ENCODE data around the gene ADAMTS8. TPM values are rescaled to one million over a fixed set of nuclear protein-coding genes. Genes with fewer than 3 reads are reported as not detected.

The ADAMTS8 gene
- total and polyA plus RNA-seq, 10 of the 15 experiments (the other 5 are each of a cell fraction or from before 2014, with no cell fraction given), result not detected

- CTCF ChIA-PET, result interaction anchor here (1.0 to 1.6 kb wide), 2 partner anchors 106 to 212 kb away, joined by 3 to 6 read pairs; no protein-coding TSS in a partner anchor
- in situ Hi-C loops (cut with MboI) (loop anchor here (10.0 kb wide), 1 partner anchor 210 kb away; no protein-coding TSS in a partner anchor), intact Hi-C loops (cut with micrococcal nuclease; ENCODE audit: unreplicated experiment) (no loop called here)
- Histone ChIP-seq H3K36me3 (ENCODE audit: control insufficient read depth in 2 of 2, insufficient read depth in 2 of 2, low read length in 1 of 2) (no peaks in the 10 kb centered on the region), H3K9me3 (replicated peaks; ENCODE audit: control insufficient read depth, insufficient read depth, low read length) (no peaks in the 10 kb centered on the region), H3K4me2 (ENCODE audit: control insufficient read depth, insufficient read depth) (no peak overlapping the region), H3K27ac (ENCODE audit: control insufficient read depth, insufficient read depth) (no peak overlapping the region), H2AFZ (ENCODE audit: control insufficient read depth, low read depth, low read length) (no peak overlapping the region), H3K4me3 (no peak overlapping the region), H3K79me2 (ENCODE audit: control insufficient read depth, insufficient read depth, low read length) (no peaks in the 10 kb centered on the region), H3K9ac (ENCODE audit: control insufficient read depth, insufficient read depth, low read length) (no peak overlapping the region), H3K4me1 (ENCODE audit: control insufficient read depth, insufficient read depth, low read length) (no peaks in the 10 kb centered on the region), H4K20me1 (ENCODE audit: control insufficient read depth, insufficient read depth) (no peaks in the 10 kb centered on the region; the same call in 1 of the 2 replicates), H3K27me3 (replicated peaks in 1 of 2; ENCODE audit: control insufficient read depth in 2 of 2, insufficient read depth in 2 of 2, low read length in 1 of 2) (peaks cover 12 to 15% of the 10 kb centered on the region in 2 experiments)
- ATAC-seq (no peak), DNase-seq (ENCODE audit: low read depth, low spot score) (no peak), FAIRE-seq (no peak)
- POLR2A ChIA-PET, result no interaction called here
- TF ChIP-seq PAX5 (IDR thresholded peaks at IDR 0.05; ENCODE audit: borderline replicate concordance, low read depth, low read length) (no peak), SMARCA5 (IDR thresholded peaks at IDR 0.05) (no peak), SUPT20H (IDR thresholded peaks at IDR 0.05; ENCODE audit: borderline replicate concordance, control insufficient read depth, low read depth, low read length) (no peak), CBX3 (IDR thresholded peaks at IDR 0.05; ENCODE audit: borderline replicate concordance, low read depth) (no peak), ZNF384 (IDR thresholded peaks at IDR 0.05; ENCODE audit: borderline replicate concordance, low read depth, low read length) (no peak), TCF7 (IDR thresholded peaks at IDR 0.05; ENCODE audit: borderline replicate concordance) (no peak)
- 56% methylated on average over 14 of the region's 14 CpGs for WGBS (ENCODE audit: insufficient coverage, insufficient replicate concordance, low lambda C conversion rate, missing lambda C conversion rate)
- no TSS peak for BruUV-seq (replicated peaks)
- RAD21 ChIA-PET (ENCODE audit: unreplicated experiment), result no interaction called here
- SMC1A ChIA-PET (ENCODE audit: uncharacterized antibody, unreplicated experiment), result interaction anchor here (1.1 to 2.7 kb wide), 2 partner anchors 8 to 212 kb away, joined by 3 to 10 read pairs; no protein-coding TSS in a partner anchor
These were observed 3.7 kb downstream of the ADAMTS8 start for GRCh38 chr11:130424613-130425140.

- H2AFZ ChIP-seq (ENCODE audit: control insufficient read depth, low read depth, low read length), result no peak overlapping the region
- H3K9ac ChIP-seq (ENCODE audit: control insufficient read depth, insufficient read depth, low read length), result no peak overlapping the region
- no peak overlapping the region for H3K4me3 ChIP-seq
- ATAC-seq (no peak), DNase-seq (ENCODE audit: low read depth, low spot score) (no peak), FAIRE-seq (no peak)
- no peaks in the 10 kb centered on the region for H3K4me1 ChIP-seq (ENCODE audit: control insufficient read depth, insufficient read depth, low read length)
- no peaks in the 10 kb centered on the region for H3K36me3 ChIP-seq (ENCODE audit: control insufficient read depth in 2 of 2, insufficient read depth in 2 of 2, low read length in 1 of 2)
- H3K27ac ChIP-seq (ENCODE audit: control insufficient read depth, insufficient read depth), result no peak overlapping the region
- no TSS peak for BruUV-seq (replicated peaks)
- in situ Hi-C loops (cut with MboI), result loop anchor here (10.0 kb wide), 1 partner anchor 209 kb away; no protein-coding TSS in a partner anchor
- H3K27me3 ChIP-seq (replicated peaks in 1 of 2; ENCODE audit: control insufficient read depth in 2 of 2, insufficient read depth in 2 of 2, low read length in 1 of 2), result peaks cover 8 to 13% of the 10 kb centered on the region in 2 experiments; a peak in 3 of 4 replicates
- RAD21 ChIA-PET (ENCODE audit: unreplicated experiment), result no interaction called here
- WGBS (ENCODE audit: insufficient coverage, insufficient replicate concordance, low lambda C conversion rate, missing lambda C conversion rate), result 49% methylated on average over 16 of the region's 16 CpGs
- H3K9me3 ChIP-seq (replicated peaks; ENCODE audit: control insufficient read depth, insufficient read depth, low read length), result no peaks in the 10 kb centered on the region
- no peak overlapping the region for H3K4me2 ChIP-seq (ENCODE audit: control insufficient read depth, insufficient read depth)
- SMC1A ChIA-PET (ENCODE audit: uncharacterized antibody, unreplicated experiment), result interaction anchor here (1.1 kb wide), 1 partner anchor 11 kb away, joined by 3 read pairs; no protein-coding TSS in a partner anchor
- POLR2A ChIA-PET, result no interaction called here
- CTCF ChIA-PET, result interaction anchor here (0.7 to 0.9 kb wide), 2 partner anchors 208 to 211 kb away, joined by 3 read pairs; no protein-coding TSS in a partner anchor
- intact Hi-C loops (cut with micrococcal nuclease; ENCODE audit: unreplicated experiment), result no loop called here
- H3K79me2 ChIP-seq (ENCODE audit: control insufficient read depth, insufficient read depth, low read length), result no peaks in the 10 kb centered on the region
- H4K20me1 ChIP-seq (ENCODE audit: control insufficient read depth, insufficient read depth), result no peaks in the 10 kb centered on the region; the same call in 1 of the 2 replicates
- TF ChIP-seq ASH2L (IDR thresholded peaks at IDR 0.05; ENCODE audit: borderline replicate concordance, low read depth) (no peak), NFYA (IDR thresholded peaks at IDR 0.05; ENCODE audit: borderline replicate concordance, low read depth, low read length) (no peak), MTA3 (IDR thresholded peaks at IDR 0.05; ENCODE audit: borderline replicate concordance, low read length) (no peak), CREB1 (IDR thresholded peaks at IDR 0.05; ENCODE audit: low read depth) (no peak), TCF12 (IDR thresholded peaks at IDR 0.05; ENCODE audit: low read depth, low read length) (no peak), CBX3 (IDR thresholded peaks at IDR 0.05; ENCODE audit: borderline replicate concordance, low read depth) (no peak), GABPA (IDR thresholded peaks at IDR 0.05; ENCODE audit: low read depth) (no peak), E2F4 (IDR thresholded peaks at IDR 0.05; ENCODE audit: low read depth, low read length) (no peak), MEF2B (IDR thresholded peaks at IDR 0.05; ENCODE audit: partially characterized antibody, poor library complexity, severe bottlenecking) (no peak), RCOR1 (conservative IDR thresholded peaks at IDR 0.05; ENCODE audit: low read depth, low read length) (no peak), SIN3A (IDR thresholded peaks at IDR 0.05; ENCODE audit: low read depth, low read length) (no peak), IRF4 (IDR thresholded peaks at IDR 0.05; ENCODE audit: low read depth, low read length) (no peak), SIX5 (IDR thresholded peaks at IDR 0.05; ENCODE audit: low read depth, low read length, severe bottlenecking) (no peak)
These were observed 4.8 kb downstream of the ADAMTS8 start for GRCh38 chr11:130423541-130424142.
